Astrocyte (in vitro differentiated cells and primary cell): ENCODE results near the gene AP3B2. TPM values are rescaled to one million over a fixed set of nuclear protein-coding genes. Genes with fewer than 3 reads are reported as not detected.

Experiments
- DNase-seq: peaks from one replicate; pipeline ENCODE4 v3.0.0-alpha.2; 2010; ENCODE audit warnings: low read depth
- FAIRE-seq: peaks from 2 replicates; lab custom pipeline; 2011; peaks lifted over from hg19 to GRCh38; lab: Jason Lieb, UNC
- H2AFZ ChIP-seq: 2 replicates; pipeline ENCODE4 v1.6.0; 2012; ENCODE audit warnings: low read depth, low read length, inconsistent platforms
- H3K27ac ChIP-seq: 2 replicates; pipeline ENCODE4 v1.5.1; 2011; ENCODE audit warnings: low read depth, low read length, inconsistent platforms
- H3K27me3 ChIP-seq: 2 replicates; pipeline ENCODE4 v1.6.0; 2011; ENCODE audit warnings: low read length, inconsistent platforms; ENCODE audit not compliant: insufficient read depth
- H3K36me3 ChIP-seq: 2 replicates; pipeline ENCODE4 v1.5.1; 2011; ENCODE audit warnings: low read length, inconsistent platforms; ENCODE audit not compliant: insufficient read depth
- H3K4me1 ChIP-seq: 2 replicates; pipeline ENCODE4 v1.5.1; 2011; ENCODE audit warnings: low read length, inconsistent platforms; ENCODE audit not compliant: insufficient read depth
- H3K4me2 ChIP-seq: 2 replicates; pipeline ENCODE4 v1.6.0; 2012; ENCODE audit warnings: low read length, inconsistent platforms
- H3K4me3 ChIP-seq: 2 replicates; pipeline ENCODE4 v1.5.1; 2011; ENCODE audit warnings: low read depth, mild to moderate bottlenecking, low read length, inconsistent platforms; ENCODE audit not compliant: insufficient read depth
- H3K79me2 ChIP-seq: 2 replicates; pipeline ENCODE4 v1.6.0; 2012; ENCODE audit warnings: mild to moderate bottlenecking, low read length, inconsistent platforms; ENCODE audit not compliant: insufficient read depth
- H3K9ac ChIP-seq: 2 replicates; pipeline ENCODE4 v1.6.0; 2012; ENCODE audit warnings: mild to moderate bottlenecking, low read length, inconsistent platforms
- H3K9me3 ChIP-seq: 2 replicates; pipeline ENCODE4 v1.5.1; 2012; ENCODE audit warnings: low read depth, mild to moderate bottlenecking, low read length, inconsistent platforms; ENCODE audit not compliant: insufficient read depth
- H4K20me1 ChIP-seq: 2 replicates; pipeline ENCODE4 v1.6.0; 2012; ENCODE audit warnings: low read length, inconsistent platforms; ENCODE audit not compliant: insufficient read depth
- H3K27ac Mint-ChIP-seq: one replicate; pipeline ENCODE4 v1.8.0; 2021; ENCODE audit warnings: mild to moderate bottlenecking, mixed read lengths; ENCODE audit not compliant: unreplicated experiment
- H3K27me3 Mint-ChIP-seq: one replicate; pipeline ENCODE4 v1.8.0; 2021; ENCODE audit warnings: low read depth, mixed read lengths; ENCODE audit not compliant: unreplicated experiment
- H3K36me3 Mint-ChIP-seq: one replicate; pipeline ENCODE4 v1.8.0; 2021; ENCODE audit warnings: low read depth, mixed read lengths; ENCODE audit not compliant: unreplicated experiment
- H3K4me1 Mint-ChIP-seq: one replicate; pipeline ENCODE4 v1.8.0; 2021; ENCODE audit warnings: low read depth, mixed read lengths; ENCODE audit not compliant: unreplicated experiment
- H3K4me3 Mint-ChIP-seq: one replicate; pipeline ENCODE4 v1.8.0; 2021; ENCODE audit warnings: mild to moderate bottlenecking, moderate library complexity, mixed read lengths; ENCODE audit not compliant: unreplicated experiment
- H3K9me3 Mint-ChIP-seq: one replicate; pipeline ENCODE4 v1.8.0; 2021; ENCODE audit warnings: mild to moderate bottlenecking, mixed read lengths; ENCODE audit not compliant: unreplicated experiment
- EZH2 ChIP-seq: IDR thresholded peaks from 2 replicates; pipeline ENCODE4 v1.6.1; 2012; ENCODE audit warnings: mild to moderate bottlenecking, low read length, inconsistent platforms; ENCODE audit not compliant: insufficient read depth
- total RNA-seq: library from RNA; stranded (reverse); gene quantifications from 2 replicates; pipeline ENCODE4 v1.2.1, GENCODE V29; 2021
- TF ChIP-seq, protein P1 (sequence below): IDR thresholded peaks from 2 replicates; pipeline ENCODE4 v1.5.1; 2011; ENCODE audit warnings: low read depth, mild to moderate bottlenecking, inconsistent platforms, low read length, moderate library complexity; ENCODE audit not compliant: insufficient read depth

The AP3B2 gene
- total RNA-seq, 1 donor from 2014 or later = 7.2 TPM

DNA sequence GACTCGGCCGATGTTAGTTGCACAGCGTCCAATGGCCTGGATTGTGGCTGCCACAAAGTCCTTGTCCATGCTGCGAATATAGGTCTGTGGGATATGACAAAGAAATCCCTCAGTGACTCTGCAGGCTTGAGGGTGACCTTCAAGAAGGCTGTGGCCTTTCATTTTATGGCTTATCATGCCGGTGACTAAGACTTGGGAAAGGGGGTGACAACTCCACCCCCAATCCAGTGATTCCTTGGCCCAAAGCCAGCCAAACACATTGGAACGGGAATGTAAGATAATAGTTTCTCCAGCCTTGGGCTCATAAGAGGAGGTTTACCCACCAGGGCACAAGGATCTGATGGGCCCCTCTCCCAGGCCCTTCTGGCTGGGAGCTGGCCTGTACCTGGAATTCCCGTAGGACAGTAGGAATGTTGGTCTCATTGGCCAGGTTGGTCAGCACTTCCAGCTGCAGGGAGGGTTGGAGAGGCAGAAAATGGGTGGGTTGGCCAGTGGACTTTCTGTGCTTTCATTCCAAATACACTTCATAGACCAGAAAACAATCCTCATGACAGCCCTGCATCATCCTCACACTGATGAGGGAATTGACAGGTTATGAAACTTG lies 31.9 kb downstream of the AP3B2 start:
- Mint-ChIP-seq H3K27me3 (peaks cover 49% of the 10 kb centered on the region), H3K4me3 (no peak overlapping the region), H3K36me3 (peaks cover 3% of the 10 kb centered on the region), H3K9me3 (peaks cover 8% of the 10 kb centered on the region), H3K27ac (no peak overlapping the region), H3K4me1 (no peaks in the 10 kb centered on the region)
- H3K4me3 ChIP-seq = no peak overlapping the region
- H3K9ac ChIP-seq = no peak overlapping the region
- no peaks in the 10 kb centered on the region for H3K9me3 ChIP-seq
- no peaks in the 10 kb centered on the region for H3K4me1 ChIP-seq
- no peak for DNase-seq
- H3K79me2 ChIP-seq = no peaks in the 10 kb centered on the region
- no peak overlapping the region for H3K27ac ChIP-seq
- TF ChIP-seq, protein P1, sequence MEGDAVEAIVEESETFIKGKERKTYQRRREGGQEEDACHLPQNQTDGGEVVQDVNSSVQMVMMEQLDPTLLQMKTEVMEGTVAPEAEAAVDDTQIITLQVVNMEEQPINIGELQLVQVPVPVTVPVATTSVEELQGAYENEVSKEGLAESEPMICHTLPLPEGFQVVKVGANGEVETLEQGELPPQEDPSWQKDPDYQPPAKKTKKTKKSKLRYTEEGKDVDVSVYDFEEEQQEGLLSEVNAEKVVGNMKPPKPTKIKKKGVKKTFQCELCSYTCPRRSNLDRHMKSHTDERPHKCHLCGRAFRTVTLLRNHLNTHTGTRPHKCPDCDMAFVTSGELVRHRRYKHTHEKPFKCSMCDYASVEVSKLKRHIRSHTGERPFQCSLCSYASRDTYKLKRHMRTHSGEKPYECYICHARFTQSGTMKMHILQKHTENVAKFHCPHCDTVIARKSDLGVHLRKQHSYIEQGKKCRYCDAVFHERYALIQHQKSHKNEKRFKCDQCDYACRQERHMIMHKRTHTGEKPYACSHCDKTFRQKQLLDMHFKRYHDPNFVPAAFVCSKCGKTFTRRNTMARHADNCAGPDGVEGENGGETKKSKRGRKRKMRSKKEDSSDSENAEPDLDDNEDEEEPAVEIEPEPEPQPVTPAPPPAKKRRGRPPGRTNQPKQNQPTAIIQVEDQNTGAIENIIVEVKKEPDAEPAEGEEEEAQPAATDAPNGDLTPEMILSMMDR = no peak
- TF ChIP-seq EZH2 = no peak
- H2AFZ ChIP-seq = no peak overlapping the region
- H3K27me3 ChIP-seq = peaks cover 14% of the 10 kb centered on the region
- H3K4me2 ChIP-seq = no peak overlapping the region
- no peaks in the 10 kb centered on the region for H4K20me1 ChIP-seq
- FAIRE-seq = no peak
- H3K36me3 ChIP-seq = no peaks in the 10 kb centered on the region

DNA sequence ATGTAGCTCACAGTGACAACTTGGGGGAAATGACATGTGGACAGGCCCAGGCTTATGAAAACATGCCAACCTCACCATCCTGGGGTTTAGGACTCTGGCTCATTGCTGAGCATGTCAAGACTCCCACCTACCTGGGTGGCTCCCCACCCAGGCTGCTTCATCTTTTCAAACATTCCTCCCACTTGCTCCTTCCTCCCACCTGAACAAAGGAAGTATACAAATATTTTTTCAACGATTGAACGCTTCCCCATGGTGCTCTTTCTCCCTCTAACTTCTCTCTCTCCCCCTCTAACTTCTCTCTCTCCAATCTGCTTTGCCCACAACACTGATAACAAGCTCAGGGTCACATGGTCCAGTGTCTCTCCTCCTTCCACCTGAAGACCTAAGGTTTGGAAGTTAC lies 34.8 kb downstream of the AP3B2 start:
- no peaks in the 10 kb centered on the region for H4K20me1 ChIP-seq
- no peak overlapping the region for H3K4me2 ChIP-seq
- H3K4me3 ChIP-seq = no peak overlapping the region
- no peak overlapping the region for H3K27ac ChIP-seq
- peaks cover 3% of the 10 kb centered on the region for H3K36me3 Mint-ChIP-seq
- peaks cover 4% of the 10 kb centered on the region for H3K27me3 ChIP-seq
- no peak overlapping the region for H3K9ac ChIP-seq
- no peak for FAIRE-seq
- no peaks in the 10 kb centered on the region for H3K79me2 ChIP-seq
- no peak for TF ChIP-seq EZH2
- TF ChIP-seq, protein P1 = no peak
- H3K9me3 ChIP-seq = no peaks in the 10 kb centered on the region
- no peaks in the 10 kb centered on the region for H3K4me1 Mint-ChIP-seq
- no peak overlapping the region for H2AFZ ChIP-seq
- no peak overlapping the region for H3K27ac Mint-ChIP-seq
- peaks cover 33% of the 10 kb centered on the region for H3K27me3 Mint-ChIP-seq
- no peak for DNase-seq
- no peaks in the 10 kb centered on the region for H3K4me1 ChIP-seq
- no peaks in the 10 kb centered on the region for H3K36me3 ChIP-seq
- no peak overlapping the region for H3K4me3 Mint-ChIP-seq
- H3K9me3 Mint-ChIP-seq = no peaks in the 10 kb centered on the region

DNA sequence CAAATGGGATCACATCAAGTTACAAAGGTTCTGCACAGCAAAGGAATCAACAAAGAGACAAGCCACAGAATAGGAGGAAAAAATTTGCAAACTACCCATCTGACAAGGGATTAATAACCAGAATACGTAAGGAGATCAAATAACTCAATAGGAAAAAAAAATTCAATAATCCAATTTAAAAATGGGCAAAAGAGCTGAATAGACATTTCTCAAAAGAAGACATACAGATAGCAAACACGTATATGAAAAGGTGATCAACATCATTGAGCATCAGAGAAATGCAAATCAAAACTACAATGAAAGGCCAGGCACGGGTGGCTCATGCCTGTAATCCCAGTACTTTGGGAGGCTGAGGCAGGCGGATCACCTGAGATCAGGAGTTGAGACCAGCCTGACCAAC lies 39.0 kb downstream of the AP3B2 start:
- Histone ChIP-seq H3K4me2 (no peak overlapping the region), H3K9me3 (no peaks in the 10 kb centered on the region), H3K9ac (no peak overlapping the region), H3K27me3 (peaks cover 2% of the 10 kb centered on the region), H3K4me1 (no peaks in the 10 kb centered on the region), H4K20me1 (no peaks in the 10 kb centered on the region), H3K27ac (no peak overlapping the region), H3K79me2 (no peaks in the 10 kb centered on the region), H2AFZ (no peak overlapping the region), H3K36me3 (no peaks in the 10 kb centered on the region), H3K4me3 (no peak overlapping the region)
- DNase-seq = no peak
- Mint-ChIP-seq H3K27me3 (peaks cover 15% of the 10 kb centered on the region), H3K27ac (no peak overlapping the region), H3K4me1 (no peaks in the 10 kb centered on the region), H3K36me3 (peaks cover 3% of the 10 kb centered on the region), H3K9me3 (peaks cover 1% of the 10 kb centered on the region), H3K4me3 (no peak overlapping the region)
- FAIRE-seq = no peak
- TF ChIP-seq EZH2 = no peak
- TF ChIP-seq, protein P1 = no peak
